Neural progenitor cell (in vitro differentiated cells): ENCODE measurements around the gene DZIP1. TPM values are rescaled to one million over a fixed set of nuclear protein-coding genes. Genes with fewer than 3 reads are reported as not detected.

Source experiments
- DNase-seq: peaks from one replicate; pipeline ENCODE4 v3.0.0-alpha.2; 2016; ENCODE audit warnings: low spot score
- H2AFZ ChIP-seq: fragments of 200-600 bp; sonication (generic); replicated peaks from 2 replicates; pipeline ENCODE4 v1.6.1; 2016; ENCODE audit warnings: antibody characterized with exemption
- H3F3A ChIP-seq: fragments of 200-600 bp; sonication (generic); 2 replicates; pipeline ENCODE4 v1.6.1; 2016; ENCODE audit warnings: antibody characterized with exemption, low read depth
- H3K27ac ChIP-seq: fragments of 200-600 bp; sonication (generic); 2 replicates; pipeline ENCODE4 v1.5.1; 2016; ENCODE audit warnings: mild to moderate bottlenecking
- H3K27me3 ChIP-seq: fragments of 200-600 bp; sonication (generic); 2 replicates; pipeline ENCODE4 v1.6.1; 2016; ENCODE audit warnings: mild to moderate bottlenecking, moderate library complexity
- H3K36me3 ChIP-seq: fragments of 200-600 bp; sonication (generic); 2 replicates; pipeline ENCODE4 v1.5.1; 2016
- H3K4me1 ChIP-seq: fragments of 200-600 bp; sonication (generic); 2 replicates; pipeline ENCODE4 v1.6.1; 2016; ENCODE audit warnings: mixed run types
- H3K4me2 ChIP-seq: fragments of 200-600 bp; sonication (generic); 2 replicates; pipeline ENCODE4 v1.6.1; 2016
- H3K4me3 ChIP-seq: fragments of 200-600 bp; sonication (generic); 2 replicates; pipeline ENCODE4 v1.5.1; 2016
- H3K79me2 ChIP-seq: fragments of 200-600 bp; sonication (generic); 2 replicates; pipeline ENCODE4 v1.6.1; 2016; ENCODE audit warnings: low read depth
- H3K9ac ChIP-seq: fragments of 200-600 bp; sonication (generic); 2 replicates; pipeline ENCODE4 v1.6.1; 2016
- H3K9me3 ChIP-seq: fragments of 200-600 bp; sonication (generic); 2 replicates; pipeline ENCODE4 v1.5.1; 2016; ENCODE audit warnings: low read depth
- H4K20me1 ChIP-seq: fragments of 200-600 bp; sonication (generic); 2 replicates; pipeline ENCODE4 v1.6.1; 2016; ENCODE audit warnings: low read depth
- H3K27ac Mint-ChIP-seq: 3 replicates; pipeline ENCODE4 v1.8.0; 2021; ENCODE audit warnings: mixed read lengths
- H3K27me3 Mint-ChIP-seq: 2 replicates; pipeline ENCODE4 v1.8.0; 2022; ENCODE audit warnings: low read depth, mild to moderate bottlenecking, inconsistent platforms, moderate library complexity, mixed read lengths; ENCODE audit not compliant: insufficient read depth
- H3K36me3 Mint-ChIP-seq: 3 replicates; pipeline ENCODE4 v1.8.0; 2021; ENCODE audit warnings: mixed read lengths
- H3K4me1 Mint-ChIP-seq: 3 replicates; pipeline ENCODE4 v1.8.0; 2021; ENCODE audit warnings: mixed read lengths
- H3K4me3 Mint-ChIP-seq: 3 replicates; pipeline ENCODE4 v1.8.0; 2021; ENCODE audit warnings: mild to moderate bottlenecking, moderate library complexity, mixed read lengths
- H3K9me3 Mint-ChIP-seq: 3 replicates; pipeline ENCODE4 v1.8.0; 2020; ENCODE audit warnings: mixed read lengths
- CTCF ChIP-seq: fragments of 200-600 bp; sonication (generic); IDR thresholded peaks from 2 replicates; pipeline ENCODE4 v1.5.1; 2017; ENCODE audit warnings: antibody characterized with exemption, mild to moderate bottlenecking
- EZH2 ChIP-seq: fragments of 200-600 bp; sonication (generic); IDR thresholded peaks from 2 replicates; pipeline ENCODE4 v1.6.1; 2017; ENCODE audit warnings: antibody characterized with exemption, mild to moderate bottlenecking, moderate library complexity
- EZH2phosphoT487 ChIP-seq: fragments of 200-600 bp; sonication (generic); IDR thresholded peaks from 2 replicates; pipeline ENCODE4 v1.6.1; 2017; ENCODE audit warnings: antibody characterized with exemption
- total RNA-seq: library from RNA; depleted of rRNA; stranded (reverse); fragments of >200 nt; gene quantifications from 2 replicates; pipeline ENCODE4 v1.2.3, GENCODE V29; 2015; ENCODE audit warnings: low replicate concordance

DZIP1 gene
- total RNA-seq, 1 donor from 2014 or later: 70.4 TPM

DNA sequence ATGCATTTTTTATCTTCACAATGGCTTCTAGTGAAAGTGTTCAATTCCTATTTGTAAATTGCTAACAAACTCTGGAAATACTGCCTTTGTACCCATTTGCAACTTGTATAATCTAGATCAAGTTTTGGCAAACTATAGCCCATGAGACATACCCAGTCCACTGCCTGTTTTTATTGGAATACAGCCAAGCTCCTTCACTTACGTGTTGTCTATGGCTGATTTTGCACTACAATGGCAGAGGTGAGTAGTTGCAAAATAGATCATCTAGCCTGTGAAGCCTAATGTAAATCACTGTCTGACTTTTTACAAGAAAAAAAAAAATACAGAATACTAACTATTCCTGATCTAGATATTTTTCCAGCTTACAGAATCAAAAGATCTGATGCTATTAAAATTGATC lies 37.1 kb downstream of the DZIP1 start:
- no peaks in the 10 kb centered on the region for H4K20me1 ChIP-seq
- TF ChIP-seq EZH2phosphoT487 (no peak), CTCF (no peak), EZH2 (no peak)
- no peaks in the 10 kb centered on the region for H3K9me3 ChIP-seq
- Mint-ChIP-seq H3K27ac (no peak overlapping the region), H3K4me3 (no peak overlapping the region), H3K4me1 (no peaks in the 10 kb centered on the region), H3K9me3 (no peaks in the 10 kb centered on the region), H3K27me3 (no peaks in the 10 kb centered on the region), H3K36me3 (peaks cover 21% of the 10 kb centered on the region)
- no peaks in the 10 kb centered on the region for H3K79me2 ChIP-seq
- H3F3A ChIP-seq: no peaks in the 10 kb centered on the region
- H3K4me3 ChIP-seq: no peak overlapping the region
- H3K36me3 ChIP-seq: peaks cover 20% of the 10 kb centered on the region
- no peak overlapping the region for H3K9ac ChIP-seq
- H3K27me3 ChIP-seq: no peaks in the 10 kb centered on the region
- no peak overlapping the region for H3K27ac ChIP-seq
- no peak overlapping the region for H3K4me2 ChIP-seq
- no peak for DNase-seq
- no peaks in the 10 kb centered on the region for H3K4me1 ChIP-seq
- H2AFZ ChIP-seq: no peak overlapping the region

DNA sequence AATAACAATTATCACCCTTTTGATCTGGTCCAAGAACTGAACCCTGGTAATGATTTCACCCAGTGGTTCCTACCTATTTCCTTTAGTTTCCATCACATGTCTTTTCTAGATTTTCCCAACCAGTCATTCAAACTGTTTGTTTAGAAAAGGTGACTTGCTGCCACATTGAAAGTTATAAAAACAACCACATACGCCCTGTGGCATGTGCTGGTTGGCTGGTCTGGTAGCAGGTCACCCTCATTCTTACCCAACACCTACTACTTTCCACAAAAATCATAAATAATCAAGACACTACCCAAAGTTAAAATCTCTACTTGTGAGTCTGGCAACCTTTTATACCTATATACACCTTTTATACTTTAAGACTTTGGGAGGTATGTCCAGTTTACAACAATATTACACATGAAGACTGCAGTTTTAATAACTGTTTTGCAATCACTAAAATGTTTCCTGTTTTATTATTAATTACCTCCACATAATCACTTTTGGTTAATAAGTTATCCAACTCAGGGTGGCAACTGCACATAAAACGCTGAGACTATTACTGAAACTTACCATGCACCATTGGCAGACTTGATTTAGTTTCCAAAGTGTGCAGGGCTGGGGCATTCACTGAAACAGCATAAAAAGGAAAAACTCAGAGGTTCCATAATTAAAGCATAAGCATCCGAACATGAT lies 38.9 kb downstream of the DZIP1 start:
- Mint-ChIP-seq H3K4me3 (no peak overlapping the region), H3K27me3 (no peaks in the 10 kb centered on the region), H3K27ac (no peak overlapping the region), H3K9me3 (no peaks in the 10 kb centered on the region), H3K36me3 (peaks cover 30% of the 10 kb centered on the region), H3K4me1 (no peaks in the 10 kb centered on the region)
- H3K9me3 ChIP-seq: no peaks in the 10 kb centered on the region
- no peaks in the 10 kb centered on the region for H4K20me1 ChIP-seq
- peaks cover 10% of the 10 kb centered on the region for H3K36me3 ChIP-seq
- no peaks in the 10 kb centered on the region for H3F3A ChIP-seq
- TF ChIP-seq EZH2phosphoT487 (no peak), EZH2 (no peak), CTCF (no peak)
- H3K4me2 ChIP-seq: no peak overlapping the region
- no peak for DNase-seq
- no peak overlapping the region for H3K9ac ChIP-seq
- no peaks in the 10 kb centered on the region for H3K4me1 ChIP-seq
- no peaks in the 10 kb centered on the region for H3K27me3 ChIP-seq
- no peak overlapping the region for H3K27ac ChIP-seq
- no peak overlapping the region for H2AFZ ChIP-seq
- H3K79me2 ChIP-seq: no peaks in the 10 kb centered on the region
- no peak overlapping the region for H3K4me3 ChIP-seq

GRCh38 chr13:95604556-95604915 lies 40.0 kb downstream of the DZIP1 start:
- H3K9ac ChIP-seq: no peak overlapping the region
- H4K20me1 ChIP-seq: no peaks in the 10 kb centered on the region
- H3K9me3 ChIP-seq: no peaks in the 10 kb centered on the region
- H3K79me2 ChIP-seq: no peaks in the 10 kb centered on the region
- no peaks in the 10 kb centered on the region for H3K9me3 Mint-ChIP-seq
- no peak for TF ChIP-seq CTCF
- TF ChIP-seq EZH2: no peak
- TF ChIP-seq EZH2phosphoT487: no peak
- no peak for DNase-seq
- H3K4me1 Mint-ChIP-seq: no peaks in the 10 kb centered on the region
- no peak overlapping the region for H3K4me2 ChIP-seq
- H3K27ac Mint-ChIP-seq: no peak overlapping the region
- peaks cover 10% of the 10 kb centered on the region for H3K36me3 ChIP-seq
- H3K27ac ChIP-seq: no peak overlapping the region
- H3K4me3 Mint-ChIP-seq: no peak overlapping the region
- peaks cover 26% of the 10 kb centered on the region for H3K36me3 Mint-ChIP-seq
- no peaks in the 10 kb centered on the region for H3K27me3 Mint-ChIP-seq
- H3K4me1 ChIP-seq: no peaks in the 10 kb centered on the region
- no peaks in the 10 kb centered on the region for H3K27me3 ChIP-seq
- no peak overlapping the region for H3K4me3 ChIP-seq
- H2AFZ ChIP-seq: no peak overlapping the region
- H3F3A ChIP-seq: no peaks in the 10 kb centered on the region
